Osteocyte (in vitro differentiated cells): ENCODE results near the gene RPAP3. TPM values are rescaled to one million over a fixed set of nuclear protein-coding genes. Genes with fewer than 3 reads are reported as not detected.
A peak's percentile ranks its signal among the peaks of the same experiment; 100 is the strongest.

Experiments used
- DNase-seq: peaks from one replicate; pipeline ENCODE4 v3.0.0; 2021; ENCODE audit warnings: mixed read lengths; ENCODE audit not compliant: unreplicated experiment; ENCODE audit errors: extremely low spot score
- H3K27ac Mint-ChIP-seq: one replicate; pipeline ENCODE4 v1.8.0; 2021; ENCODE audit warnings: mild to moderate bottlenecking, mixed read lengths; ENCODE audit not compliant: unreplicated experiment
- H3K27me3 Mint-ChIP-seq: one replicate; pipeline ENCODE4 v1.8.0; 2021; ENCODE audit warnings: mixed read lengths; ENCODE audit not compliant: unreplicated experiment
- H3K36me3 Mint-ChIP-seq: one replicate; pipeline ENCODE4 v1.8.0; 2021; ENCODE audit warnings: mixed read lengths; ENCODE audit not compliant: unreplicated experiment
- H3K4me1 Mint-ChIP-seq: one replicate; pipeline ENCODE4 v1.8.0; 2021; ENCODE audit warnings: mixed read lengths; ENCODE audit not compliant: unreplicated experiment
- H3K4me3 Mint-ChIP-seq: one replicate; pipeline ENCODE4 v1.8.0; 2021; ENCODE audit warnings: mild to moderate bottlenecking, moderate library complexity, mixed read lengths; ENCODE audit not compliant: unreplicated experiment
- H3K9me3 Mint-ChIP-seq: one replicate; pipeline ENCODE4 v1.8.0; 2021; ENCODE audit warnings: mixed read lengths; ENCODE audit not compliant: unreplicated experiment
- total RNA-seq: library from RNA; stranded (reverse); gene quantifications from 2 replicates; pipeline ENCODE4 v1.2.1, GENCODE V29; 2021
- TF ChIP-seq, protein P1 (sequence below): fragments of 200-600 bp; sonication (generic); IDR thresholded peaks from 2 replicates; pipeline ENCODE4 v1.5.0; 2021; ENCODE audit warnings: antibody characterized with exemption, mild to moderate bottlenecking, moderate library complexity

RPAP3 gene
- total RNA-seq, 1 donor from 2014 or later, result 33.4 TPM

DNA sequence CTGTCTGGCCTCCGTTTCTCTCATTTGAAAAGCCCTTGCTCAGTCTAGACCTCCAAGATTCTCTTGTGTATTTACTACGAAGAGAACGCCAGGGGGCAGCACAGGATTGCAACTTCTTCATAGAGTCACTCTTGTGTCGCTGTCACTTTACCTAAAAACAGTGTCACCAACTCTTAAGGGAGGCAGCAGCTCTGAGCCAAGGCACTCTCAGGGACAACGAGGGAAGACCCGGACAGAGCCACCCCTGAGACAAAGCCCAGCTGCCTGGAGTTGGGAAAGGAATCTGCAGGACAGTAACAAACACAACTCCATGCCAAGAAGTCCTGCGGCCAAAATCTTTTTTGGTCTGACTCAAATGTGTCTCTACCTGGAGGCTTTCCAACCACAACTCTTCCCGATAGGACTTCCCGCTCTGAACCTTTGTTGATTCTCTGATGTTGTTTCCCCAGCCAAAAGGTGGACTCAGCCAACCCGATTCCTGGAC, 9.6 kb upstream of the RPAP3 start:
- H3K4me3 Mint-ChIP-seq, result no peak overlapping the region
- no peak overlapping the region for H3K27ac Mint-ChIP-seq

DNA sequence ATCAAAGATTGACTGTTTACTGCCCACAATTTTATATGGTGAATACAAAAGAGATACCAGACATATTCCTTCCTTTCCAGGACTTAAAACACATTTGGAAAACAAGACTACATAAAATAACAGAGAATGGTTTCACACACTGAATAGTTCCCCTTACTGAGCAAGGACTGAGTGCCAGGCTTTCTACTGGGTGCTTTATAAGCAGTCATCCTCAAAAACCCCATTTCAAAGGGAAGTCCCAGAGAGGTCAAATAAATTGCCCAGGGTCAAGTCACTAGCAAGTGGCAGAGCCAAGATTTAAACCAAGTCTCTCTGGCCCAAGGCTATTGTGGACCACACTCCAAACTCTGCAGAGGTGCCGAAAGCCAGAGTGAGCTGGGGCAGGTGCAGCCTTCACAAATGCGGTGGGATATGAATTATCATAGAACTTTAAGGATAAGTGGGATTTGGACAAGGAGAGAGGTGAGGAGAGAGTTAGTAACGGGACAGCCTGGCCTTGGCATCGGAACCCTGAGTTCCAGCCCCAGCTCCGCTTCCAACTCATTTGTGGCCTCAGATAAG, 9.1 kb upstream of the RPAP3 start:
- no peaks in the 10 kb centered on the region for H3K9me3 Mint-ChIP-seq
- H3K4me3 Mint-ChIP-seq, result no peak overlapping the region
- DNase-seq, result no peak
- TF ChIP-seq, protein P1, sequence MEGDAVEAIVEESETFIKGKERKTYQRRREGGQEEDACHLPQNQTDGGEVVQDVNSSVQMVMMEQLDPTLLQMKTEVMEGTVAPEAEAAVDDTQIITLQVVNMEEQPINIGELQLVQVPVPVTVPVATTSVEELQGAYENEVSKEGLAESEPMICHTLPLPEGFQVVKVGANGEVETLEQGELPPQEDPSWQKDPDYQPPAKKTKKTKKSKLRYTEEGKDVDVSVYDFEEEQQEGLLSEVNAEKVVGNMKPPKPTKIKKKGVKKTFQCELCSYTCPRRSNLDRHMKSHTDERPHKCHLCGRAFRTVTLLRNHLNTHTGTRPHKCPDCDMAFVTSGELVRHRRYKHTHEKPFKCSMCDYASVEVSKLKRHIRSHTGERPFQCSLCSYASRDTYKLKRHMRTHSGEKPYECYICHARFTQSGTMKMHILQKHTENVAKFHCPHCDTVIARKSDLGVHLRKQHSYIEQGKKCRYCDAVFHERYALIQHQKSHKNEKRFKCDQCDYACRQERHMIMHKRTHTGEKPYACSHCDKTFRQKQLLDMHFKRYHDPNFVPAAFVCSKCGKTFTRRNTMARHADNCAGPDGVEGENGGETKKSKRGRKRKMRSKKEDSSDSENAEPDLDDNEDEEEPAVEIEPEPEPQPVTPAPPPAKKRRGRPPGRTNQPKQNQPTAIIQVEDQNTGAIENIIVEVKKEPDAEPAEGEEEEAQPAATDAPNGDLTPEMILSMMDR, result no peak
- no peaks in the 10 kb centered on the region for H3K27me3 Mint-ChIP-seq
- no peak overlapping the region for H3K27ac Mint-ChIP-seq
- H3K36me3 Mint-ChIP-seq, result peaks cover under 1% of the 10 kb centered on the region
- peaks cover 24% of the 10 kb centered on the region for H3K4me1 Mint-ChIP-seq

More for the DNA sequence above, 9.6 kb upstream of the RPAP3 start:
- no peaks in the 10 kb centered on the region for H3K9me3 Mint-ChIP-seq
- peak; percentile 85 for DNase-seq
- peaks cover 24% of the 10 kb centered on the region for H3K4me1 Mint-ChIP-seq
- peaks cover 1% of the 10 kb centered on the region for H3K36me3 Mint-ChIP-seq
- TF ChIP-seq, protein P1, result peak; percentile 88
- H3K27me3 Mint-ChIP-seq, result no peaks in the 10 kb centered on the region

DNA sequence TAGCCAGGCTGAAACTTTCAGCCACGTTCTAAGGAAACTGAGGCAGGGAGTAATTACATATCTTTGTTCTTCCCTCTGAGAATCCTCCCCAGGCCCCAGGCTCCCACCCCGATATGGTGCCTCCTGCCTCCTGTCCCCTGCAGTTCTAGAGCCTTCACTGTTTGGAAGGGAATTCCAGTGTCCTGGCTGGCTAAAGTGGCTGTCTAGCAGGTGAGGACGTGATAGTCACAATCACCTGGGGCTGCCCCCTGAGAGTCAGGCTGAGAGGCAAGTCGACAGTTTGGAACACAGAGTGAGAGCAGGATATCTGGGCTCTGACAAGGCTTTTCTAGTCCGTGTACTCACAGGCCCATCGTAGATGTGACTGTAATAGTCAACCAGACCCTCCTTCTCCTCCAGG, 6.3 kb upstream of the RPAP3 start:
- Mint-ChIP-seq H3K9me3 (no peaks in the 10 kb centered on the region), H3K36me3 (no peaks in the 10 kb centered on the region), H3K27ac (no peak overlapping the region), H3K4me1 (peaks cover 12% of the 10 kb centered on the region), H3K27me3 (no peaks in the 10 kb centered on the region), H3K4me3 (no peak overlapping the region)
- DNase-seq, result no peak
- TF ChIP-seq, protein P1, result no peak

DNA sequence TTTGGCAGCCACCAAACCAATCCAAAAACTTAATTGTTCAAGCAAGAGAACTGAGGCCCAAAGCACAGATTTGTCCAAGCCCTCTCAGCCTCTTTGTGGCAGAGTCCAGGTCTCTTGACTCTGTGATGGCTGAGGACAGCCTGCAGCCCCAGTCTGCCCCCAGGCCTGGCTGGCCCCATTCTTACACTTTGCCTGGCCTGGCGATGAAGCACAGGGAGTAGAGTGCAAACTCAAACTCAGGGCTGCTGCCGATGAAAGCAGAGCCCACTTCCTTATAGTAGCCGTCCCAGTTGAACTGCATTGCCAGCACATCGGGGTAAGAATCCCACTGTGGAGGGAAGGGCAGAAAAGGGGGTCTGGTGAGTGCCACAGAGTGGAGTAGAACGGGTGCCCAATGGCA, 5.6 kb upstream of the RPAP3 start:
- DNase-seq, result peak; percentile 78
- Mint-ChIP-seq H3K27me3 (no peaks in the 10 kb centered on the region), H3K9me3 (no peaks in the 10 kb centered on the region), H3K36me3 (no peaks in the 10 kb centered on the region), H3K27ac (no peak overlapping the region), H3K4me3 (no peak overlapping the region), H3K4me1 (peaks cover 9% of the 10 kb centered on the region)
- TF ChIP-seq, protein P1, result no peak

DNA sequence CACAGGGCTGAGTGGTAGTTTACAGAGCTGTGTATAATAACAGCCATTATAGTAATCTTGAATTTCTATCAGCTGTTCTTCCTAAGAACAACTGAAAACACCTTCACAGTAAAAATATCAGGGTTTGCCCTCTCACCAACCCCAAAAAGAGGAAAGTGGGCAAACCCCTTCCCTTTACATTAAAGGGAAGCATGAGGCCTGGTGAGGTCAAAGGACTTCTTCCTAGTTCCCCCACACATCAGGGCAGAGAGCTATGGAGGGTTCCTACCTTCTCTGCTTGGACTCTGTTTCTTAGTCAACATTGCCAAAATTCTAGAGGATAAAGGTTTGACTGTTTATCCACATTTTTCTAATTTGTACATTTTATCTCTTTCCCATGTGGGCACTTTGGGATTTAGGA, 4.4 kb upstream of the RPAP3 start:
- Mint-ChIP-seq H3K9me3 (no peaks in the 10 kb centered on the region), H3K36me3 (no peaks in the 10 kb centered on the region), H3K27ac (no peak overlapping the region), H3K4me1 (peaks cover 11% of the 10 kb centered on the region), H3K27me3 (no peaks in the 10 kb centered on the region), H3K4me3 (no peak overlapping the region)
- TF ChIP-seq, protein P1, result no peak
- no peak for DNase-seq
